ENCODE measurements around the gene ZNF814.
"Not testable (repeated sequence)": the region's sequence is repeated elsewhere in the genome, so short reads cannot be mapped to it uniquely, and the experiment has no call there.

ZNF814 gene

GRCh38 chr19:57888560-57889231, at the start of gene ZNF814:
Gene ZNF814, minus strand, starts transcription at chr19:57889037. Its CDS starts 235 bp downstream, at chr19:57888802.
- peak; percentile 3 for DNase-seq

GRCh38 chr19:57935731-57936130, 46.9 kb upstream of the ZNF814 start:
- DNase-seq, result no peak

GRCh38 chr19:57934820-57935665, 46.2 kb upstream of the ZNF814 start, which contains the start of gene ZNF418:
Gene ZNF418, minus strand, starts transcription at chr19:57935402. Its CDS starts 1,580 bp downstream, at chr19:57933822.
- DNase-seq, result no peak

GRCh38 chr19:57927587-57927986, 38.8 kb upstream of the ZNF814 start:
- DNase-seq, result no peak

GRCh38 chr19:57916168-57916995, 27.5 kb upstream of the ZNF814 start, which contains the start of gene ZNF417:
Gene ZNF417, minus strand, starts transcription at chr19:57916592. Its CDS starts 181 bp downstream, at chr19:57916411.
- DNase-seq, result peak; percentile 98

GRCh38 chr19:57914531-57914930, 25.7 kb upstream of the ZNF814 start:
- DNase-seq, result no peak

GRCh38 chr19:57907394-57907793, 18.6 kb upstream of the ZNF814 start:
- DNase-seq, result no peak

- DNase-seq, result no peak
Measured at GRCh38 chr19:57905258-57905657, 16.4 kb upstream of the ZNF814 start.

- no peak for DNase-seq
Measured at GRCh38 chr19:57903618-57904184, 14.9 kb upstream of the ZNF814 start.

GRCh38 chr19:57900311-57900710, 11.5 kb upstream of the ZNF814 start:
- no peak for DNase-seq

- not testable (repeated sequence) for DNase-seq
Measured at GRCh38 chr19:57890706-57891105, 1.9 kb upstream of the ZNF814 start.

- no peak for DNase-seq
Measured at GRCh38 chr19:57888107-57888559, 704 bp downstream of the ZNF814 start.

- DNase-seq, result no peak
Measured at GRCh38 chr19:57887195-57887941, 1.5 kb downstream of the ZNF814 start.

- DNase-seq, result no peak
Measured at GRCh38 chr19:57886046-57886445, 2.8 kb downstream of the ZNF814 start.

GRCh38 chr19:57873883-57874799, 14.7 kb downstream of the ZNF814 start:
- not testable (repeated sequence) for DNase-seq

- DNase-seq, result no peak
Measured at GRCh38 chr19:57872450-57872849, 16.4 kb downstream of the ZNF814 start.

GRCh38 chr19:57870225-57870624, 18.6 kb downstream of the ZNF814 start:
- no peak for DNase-seq

- DNase-seq, result not testable (repeated sequence)
Measured at GRCh38 chr19:57869655-57870054, 19.2 kb downstream of the ZNF814 start.

GRCh38 chr19:57867868-57868492, 20.9 kb downstream of the ZNF814 start:
- DNase-seq, result no peak

- DNase-seq, result not testable (repeated sequence)
Measured at GRCh38 chr19:57862351-57862750, 26.5 kb downstream of the ZNF814 start.
